NOMO-1 (cell line): Measurements from ENCODE around the gene USP12.
"Not testable (repeated sequence)": the region's sequence is repeated elsewhere in the genome, so short reads cannot be mapped to it uniquely, and the experiment has no call there.

ENCODE experiments used
- DNase-seq, 2 experiments: peaks; one replicate each; lab custom pipeline; 2025; ENCODE audit not compliant: unreplicated experiment in 2 of 2; lab: John Stamatoyannopoulos, UW

Gene USP12

GRCh38 chr13:27158335-27158734, 13.3 kb downstream of the USP12 start:
- no peak for DNase-seq

- DNase-seq: no peak
Measured at GRCh38 chr13:27151798-27152599, 19.6 kb downstream of the USP12 start.

GRCh38 chr13:27149702-27150101, 21.9 kb downstream of the USP12 start:
- DNase-seq: no peak

- no peak for DNase-seq
Measured at GRCh38 chr13:27148900-27149299, 22.7 kb downstream of the USP12 start.

- DNase-seq: no peak
Measured at GRCh38 chr13:27147530-27148170, 24.0 kb downstream of the USP12 start.

- no peak for DNase-seq
Measured at GRCh38 chr13:27141746-27142145, 29.9 kb downstream of the USP12 start.

- DNase-seq: not testable (repeated sequence)
Measured at GRCh38 chr13:27141159-27141558, 30.5 kb downstream of the USP12 start.

GRCh38 chr13:27140060-27140459, 31.6 kb downstream of the USP12 start:
- DNase-seq: no peak

- DNase-seq: no peak
Measured at GRCh38 chr13:27139565-27139964, 32.0 kb downstream of the USP12 start.

- no peak for DNase-seq
Measured at GRCh38 chr13:27138457-27139093, 33.0 kb downstream of the USP12 start.

- no peak for DNase-seq
Measured at GRCh38 chr13:27137759-27138158, 33.9 kb downstream of the USP12 start.

- DNase-seq: no peak
Measured at GRCh38 chr13:27135023-27135422, 36.6 kb downstream of the USP12 start.

- DNase-seq: no peak
Measured at GRCh38 chr13:27133889-27134288, 37.7 kb downstream of the USP12 start.

- no peak for DNase-seq
Measured at GRCh38 chr13:27132538-27132937, 39.1 kb downstream of the USP12 start.

GRCh38 chr13:27131906-27132305, 39.7 kb downstream of the USP12 start:
- no peak for DNase-seq

- DNase-seq: no peak
Measured at GRCh38 chr13:27130979-27131623, 40.5 kb downstream of the USP12 start.

GRCh38 chr13:27130223-27130978, 41.2 kb downstream of the USP12 start:
- peak in 1 of 2 experiments; percentile 20 for DNase-seq

- DNase-seq: no peak
Measured at GRCh38 chr13:27128825-27129627, 42.6 kb downstream of the USP12 start.

- DNase-seq: peak in 1 of 2 experiments; percentile 31
Measured at GRCh38 chr13:27126859-27127258, 44.8 kb downstream of the USP12 start.
